GM20431 (cell line): ENCODE data around the gene PHAF1.

Experiments used
- in situ Hi-C: fragments of 300-500 bp; cut with MseI, MboI; formaldehyde crosslinking; loops from one replicate; pipeline ENCODE4 v1.15.0; 2020; ENCODE audit warnings: low sequenced_read_pairs; ENCODE audit not compliant: unreplicated experiment

The PHAF1 gene

DNA sequence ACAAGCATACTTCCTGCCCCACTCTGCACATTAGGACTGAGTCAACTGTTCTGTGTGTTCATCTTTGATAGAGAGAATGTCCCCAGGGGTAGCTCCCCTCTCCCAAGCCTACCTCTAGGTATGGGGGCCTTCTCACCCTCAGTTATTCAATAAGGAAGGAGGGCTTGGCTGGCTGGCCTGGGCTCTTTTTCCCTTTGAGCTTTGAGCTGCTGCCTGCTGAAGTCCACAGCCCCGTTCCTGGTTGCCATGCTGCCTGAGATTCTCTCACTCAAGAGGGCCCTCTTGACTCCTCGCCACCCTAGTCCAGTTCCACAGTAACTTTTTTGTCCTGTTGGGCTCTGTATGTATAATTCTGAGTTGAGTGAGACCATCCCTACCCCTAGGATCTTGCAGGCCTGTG, 36.0 kb downstream of the PHAF1 start:
- in situ Hi-C loops = no loop called here

DNA sequence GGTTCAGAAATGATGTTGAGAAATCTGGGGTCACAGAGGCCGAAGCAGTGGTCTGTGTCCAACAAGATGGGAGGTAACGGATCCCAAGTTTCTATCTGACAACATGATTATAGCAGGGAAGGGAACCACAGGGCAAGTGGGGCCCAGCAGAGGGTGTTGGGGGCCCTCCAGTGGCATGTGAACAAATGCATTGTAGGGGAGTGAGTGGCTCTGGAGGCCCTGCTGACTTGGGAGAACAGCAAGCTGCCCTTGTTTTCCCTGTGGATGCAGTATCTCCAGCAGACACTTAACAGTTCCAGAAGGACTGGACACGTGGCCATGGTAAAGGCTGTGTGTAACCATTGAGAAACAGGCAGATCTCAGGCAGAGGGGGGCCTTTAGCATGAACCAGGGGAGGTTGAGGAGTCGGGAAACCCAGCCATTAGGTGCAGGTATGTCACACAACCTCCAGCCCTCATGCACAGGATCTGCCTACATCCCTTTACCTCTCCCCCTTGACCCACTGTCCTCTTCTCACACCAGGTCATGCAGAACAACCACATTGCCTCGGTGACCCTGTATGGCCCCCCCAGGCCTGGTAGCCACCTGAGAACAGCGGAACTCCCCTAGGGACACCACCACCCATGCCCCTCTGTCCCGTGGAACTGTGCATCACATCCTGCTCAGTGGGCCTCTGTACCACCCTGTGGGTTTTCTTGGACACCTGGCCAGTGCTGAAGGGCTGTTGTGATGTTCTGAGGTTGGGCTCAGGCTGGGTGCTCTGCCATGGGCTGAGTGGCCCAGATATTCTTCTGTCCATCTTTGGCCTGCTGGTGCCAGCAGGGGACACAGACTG, 37.0 kb downstream of the PHAF1 start:
- in situ Hi-C loops = no loop called here

- in situ Hi-C loops = no loop called here
Measured at GRCh38 chr16:67147437-67148140, 37.8 kb downstream of the PHAF1 start.

- in situ Hi-C loops = no loop called here
Measured at GRCh38 chr16:67148221-67148620, 38.5 kb downstream of the PHAF1 start.

DNA sequence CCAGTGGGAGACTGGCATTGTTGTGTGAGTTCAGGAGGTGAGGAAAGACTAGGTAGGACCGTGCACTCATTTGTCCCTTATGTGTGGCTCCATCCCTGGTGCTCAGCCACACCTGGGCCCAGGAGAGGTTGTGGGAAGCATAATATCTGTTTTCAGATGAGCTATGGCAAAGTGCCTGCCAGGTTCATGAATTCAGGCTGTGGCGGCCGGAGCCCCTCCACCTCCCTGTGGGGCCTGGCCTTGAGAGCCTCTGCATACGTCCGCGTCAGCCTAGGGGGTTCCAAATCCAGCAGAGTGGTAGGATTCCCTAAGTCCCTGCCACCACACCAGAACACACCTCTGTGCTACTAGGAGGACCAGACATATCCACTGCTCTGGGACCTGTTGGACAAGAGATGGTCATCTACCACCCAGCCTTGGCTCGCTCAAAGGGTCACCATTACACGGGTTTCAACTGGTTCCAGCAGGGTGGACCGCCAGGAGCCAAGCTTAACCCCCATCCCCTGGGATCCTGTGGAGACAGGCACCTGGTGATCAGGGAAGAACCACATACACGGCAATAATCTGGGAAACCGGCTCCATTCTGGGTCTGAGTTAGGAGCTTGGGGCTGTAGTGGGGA, 39.0 kb downstream of the PHAF1 start:
- in situ Hi-C loops = no loop called here

DNA sequence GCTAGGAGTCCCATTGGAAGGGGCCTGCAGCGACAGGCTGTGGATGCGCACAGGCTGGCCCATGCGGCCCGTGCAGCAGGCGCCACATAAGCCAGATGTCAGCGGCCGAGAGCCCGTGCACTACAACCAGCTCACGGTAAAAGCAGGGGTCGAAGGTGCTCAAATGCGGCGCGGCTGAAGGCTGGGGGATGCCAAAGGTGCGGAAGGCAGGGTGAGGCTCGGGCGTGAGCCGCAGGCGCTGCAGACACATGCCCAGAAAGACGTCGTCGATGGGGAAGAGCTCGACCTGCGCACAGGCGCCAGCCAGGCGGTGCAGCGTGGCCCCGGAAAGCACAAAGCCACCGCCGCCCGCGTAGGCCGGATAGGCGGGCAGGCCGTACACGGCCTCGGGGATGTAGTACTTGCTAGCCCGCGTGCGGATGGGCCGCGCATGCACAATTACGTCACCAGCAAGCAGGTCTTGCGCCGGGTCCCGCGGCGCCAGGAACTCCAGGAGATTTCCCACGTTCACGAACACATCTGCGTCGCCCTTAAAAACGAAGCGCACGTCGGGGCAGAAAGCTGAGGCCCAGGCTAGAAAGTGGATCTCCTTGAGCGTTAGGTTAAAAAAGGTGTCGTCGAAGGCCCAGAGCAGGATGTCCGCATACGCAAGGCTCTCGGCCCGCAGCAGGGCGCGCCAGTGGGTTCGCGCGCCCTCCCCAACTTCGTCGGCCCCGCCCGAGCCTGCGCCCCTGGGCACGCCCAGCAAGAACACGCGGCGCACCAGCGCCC, 39.7 kb downstream of the PHAF1 start:
- in situ Hi-C loops = no loop called here

DNA sequence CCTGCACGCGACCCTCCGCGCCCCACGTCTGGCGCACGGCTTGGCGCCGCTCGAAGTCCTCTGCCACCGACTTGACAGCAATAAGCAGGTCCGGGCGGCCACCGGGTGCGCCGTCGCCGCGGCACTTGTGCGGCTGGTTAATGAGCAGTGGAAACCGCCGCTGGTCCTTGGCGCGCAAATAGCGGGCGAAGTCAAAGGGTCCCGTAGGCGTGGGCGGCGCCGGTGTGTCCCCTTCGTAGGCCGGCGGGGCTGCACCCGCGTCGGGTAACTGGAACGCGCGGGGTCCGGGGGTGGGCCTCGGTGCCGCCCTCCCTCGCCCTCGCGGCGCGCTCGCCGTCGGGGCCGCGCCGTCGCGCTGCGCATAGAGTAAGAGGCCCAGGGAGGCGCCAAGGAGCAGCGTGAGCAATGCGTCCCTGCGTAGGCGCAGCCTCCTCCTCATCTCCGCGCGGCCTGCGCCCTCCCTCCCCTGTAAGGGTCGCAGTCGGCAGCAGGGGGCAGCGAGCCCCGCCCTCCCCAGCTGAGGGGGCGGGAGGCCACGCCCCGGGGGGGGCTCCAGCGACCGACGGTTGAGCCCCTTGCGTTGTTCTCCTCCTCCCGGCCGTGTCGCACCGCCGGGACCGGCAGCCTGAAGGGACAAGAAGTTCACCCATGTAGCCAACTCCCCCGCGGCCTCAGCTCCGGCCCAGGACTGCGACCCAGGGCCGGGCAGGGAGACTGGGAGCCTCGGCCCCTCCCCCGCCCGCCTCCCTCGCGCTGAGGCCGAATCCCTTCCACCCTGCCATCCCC, 40.5 kb downstream of the PHAF1 start:
- in situ Hi-C loops = no loop called here

DNA sequence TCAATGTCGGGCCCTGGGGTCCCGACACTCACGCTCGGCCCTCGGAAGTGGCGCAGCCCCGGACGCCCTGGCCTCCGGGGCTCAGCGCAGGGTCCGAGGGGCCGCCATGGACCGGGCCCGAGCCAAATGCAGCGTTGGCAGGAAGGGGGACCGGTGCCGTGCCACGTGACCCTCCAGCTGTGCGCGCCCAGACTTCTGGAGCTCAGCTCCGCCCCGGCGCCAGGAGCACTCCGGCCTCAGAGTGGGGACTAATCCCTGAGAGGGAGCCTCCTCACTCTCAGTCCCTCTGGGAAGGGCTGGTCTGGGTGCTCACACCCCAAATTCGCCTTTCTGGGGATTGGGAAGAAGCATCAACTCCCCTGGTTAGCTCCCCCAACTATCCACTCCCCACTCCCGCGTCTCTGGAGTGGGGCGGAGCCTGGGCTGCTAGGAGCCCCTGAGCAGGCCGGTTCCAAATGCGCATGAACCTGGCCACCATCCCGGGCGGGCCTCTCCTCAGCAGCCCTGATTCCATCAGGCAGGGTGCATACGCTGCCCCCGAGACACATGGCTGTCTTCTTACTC, 41.2 kb downstream of the PHAF1 start, which contains the start of gene B3GNT9:
B3GNT9 (minus strand) TSS at position 166 of the 564 bp plus-strand sequence. CDS start 513 bp downstream, outside the sequence.
- in situ Hi-C loops = no loop called here

DNA sequence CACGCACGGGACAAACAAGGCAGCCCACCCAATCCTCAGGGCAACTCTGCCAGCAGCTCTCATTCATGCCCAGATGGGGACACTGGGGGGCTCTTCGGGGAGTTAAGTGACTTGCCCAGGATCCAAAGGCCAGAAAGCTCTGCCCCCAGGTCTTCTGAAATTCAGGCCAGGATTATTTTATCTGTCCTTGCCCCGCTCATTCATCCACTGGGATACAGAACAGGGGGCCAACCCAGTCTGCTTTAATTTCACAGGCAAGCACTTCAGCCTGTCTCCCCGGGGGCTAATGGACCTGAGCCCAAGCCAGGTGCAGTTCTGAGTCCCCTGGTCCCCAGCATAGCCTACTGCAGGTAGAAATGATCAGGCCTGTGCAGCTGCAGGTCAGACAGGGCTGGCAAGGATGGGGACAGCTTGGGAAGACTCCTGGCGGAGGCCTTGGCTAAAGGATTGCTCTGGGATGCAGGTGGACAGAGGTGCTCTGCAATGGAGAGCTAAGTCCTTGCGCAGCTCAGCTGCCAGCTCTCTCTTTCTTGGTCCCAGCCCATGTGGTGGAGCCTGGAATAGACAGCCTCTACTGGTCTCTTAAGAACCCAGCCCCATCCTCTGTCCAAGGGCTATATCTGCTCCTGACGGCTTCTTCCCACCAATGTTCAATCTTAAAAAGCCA, 41.8 kb downstream of the PHAF1 start:
- in situ Hi-C loops = no loop called here

GRCh38 chr16:67154578-67155294, 45.0 kb downstream of the PHAF1 start:
- in situ Hi-C loops = no loop called here

DNA sequence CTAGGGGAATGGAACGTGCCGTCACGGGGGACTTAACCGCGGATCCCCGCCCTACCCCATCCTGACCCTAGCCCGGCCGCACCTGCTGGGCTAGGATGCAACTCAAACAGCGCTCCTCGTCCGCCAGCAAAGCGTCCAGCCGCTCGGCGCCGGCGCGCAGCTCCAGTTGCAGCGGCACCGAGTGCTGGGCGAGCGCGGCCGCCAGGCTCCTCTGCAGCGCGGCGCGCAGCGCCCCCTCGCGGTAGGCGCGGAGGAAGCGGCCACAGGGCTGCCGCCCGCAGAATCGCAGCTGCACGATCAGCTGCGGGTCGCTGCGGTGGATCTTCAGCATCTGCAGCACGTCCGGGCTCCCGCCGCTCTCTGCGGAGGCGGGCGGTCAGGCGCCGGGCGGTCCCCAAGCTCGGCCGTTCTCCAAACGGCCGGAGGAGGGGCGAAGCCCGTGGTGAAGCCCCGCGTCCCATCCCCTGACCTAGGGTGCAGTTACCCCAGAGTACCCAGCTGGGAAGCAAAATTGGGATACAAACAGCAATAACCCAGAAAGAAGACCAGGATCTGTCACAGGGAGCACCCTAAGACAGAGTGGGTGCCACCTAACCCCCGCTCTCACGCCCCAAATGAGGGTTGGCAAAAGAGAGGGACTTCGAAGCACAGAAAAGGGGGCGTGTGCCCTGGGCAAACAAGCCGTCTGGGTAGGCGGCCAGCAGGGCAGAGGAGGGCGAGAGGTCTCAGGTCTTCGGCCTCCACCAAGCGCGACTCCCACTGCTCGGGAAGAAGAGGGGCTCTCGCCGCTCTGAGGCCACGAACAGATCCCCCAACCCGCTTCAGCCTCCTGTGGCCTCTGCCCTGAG, 45.8 kb downstream of the PHAF1 start:
- in situ Hi-C loops = no loop called here

GRCh38 chr16:67156143-67156844, 46.6 kb downstream of the PHAF1 start:
- in situ Hi-C loops = no loop called here

GRCh38 chr16:67157106-67157748, 47.5 kb downstream of the PHAF1 start:
- in situ Hi-C loops = no loop called here

GRCh38 chr16:67157892-67158635, 48.3 kb downstream of the PHAF1 start:
- in situ Hi-C loops = no loop called here
